ENCODE data around the gene DDX52. TPM values are rescaled to one million over a fixed set of nuclear protein-coding genes. Genes with fewer than 3 reads are reported as not detected.
A peak's percentile ranks its signal among the peaks of the same experiment; 100 is the strongest.

Gene DDX52
- total and polyA plus RNA-seq, 2 experiments from 2014 or later, result 12.4 to 22.4 TPM

DNA sequence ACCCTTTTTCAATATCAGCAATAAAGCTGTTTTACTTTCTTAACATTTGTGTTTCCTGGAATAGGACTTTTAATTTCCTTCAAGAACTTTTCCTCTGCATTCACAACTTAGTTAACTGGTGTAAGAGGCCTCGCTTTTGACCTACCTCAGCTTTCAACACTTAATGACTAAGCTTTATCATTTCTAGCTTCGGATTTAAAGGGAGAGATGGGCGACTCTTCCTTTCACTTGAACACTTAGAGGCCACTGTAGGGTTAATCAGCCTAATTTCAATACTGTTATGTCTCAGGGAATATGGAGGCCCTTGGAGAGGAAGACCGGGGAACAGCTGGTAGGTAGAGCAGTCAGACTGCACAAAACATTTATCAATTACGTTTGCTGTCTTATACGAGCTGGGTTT lies 38.7 kb downstream of the DDX52 start:
- no peak overlapping the region for H3K4me3 ChIP-seq
- no peak overlapping the region for H3K27ac ChIP-seq
- TF ChIP-seq, protein P1, sequence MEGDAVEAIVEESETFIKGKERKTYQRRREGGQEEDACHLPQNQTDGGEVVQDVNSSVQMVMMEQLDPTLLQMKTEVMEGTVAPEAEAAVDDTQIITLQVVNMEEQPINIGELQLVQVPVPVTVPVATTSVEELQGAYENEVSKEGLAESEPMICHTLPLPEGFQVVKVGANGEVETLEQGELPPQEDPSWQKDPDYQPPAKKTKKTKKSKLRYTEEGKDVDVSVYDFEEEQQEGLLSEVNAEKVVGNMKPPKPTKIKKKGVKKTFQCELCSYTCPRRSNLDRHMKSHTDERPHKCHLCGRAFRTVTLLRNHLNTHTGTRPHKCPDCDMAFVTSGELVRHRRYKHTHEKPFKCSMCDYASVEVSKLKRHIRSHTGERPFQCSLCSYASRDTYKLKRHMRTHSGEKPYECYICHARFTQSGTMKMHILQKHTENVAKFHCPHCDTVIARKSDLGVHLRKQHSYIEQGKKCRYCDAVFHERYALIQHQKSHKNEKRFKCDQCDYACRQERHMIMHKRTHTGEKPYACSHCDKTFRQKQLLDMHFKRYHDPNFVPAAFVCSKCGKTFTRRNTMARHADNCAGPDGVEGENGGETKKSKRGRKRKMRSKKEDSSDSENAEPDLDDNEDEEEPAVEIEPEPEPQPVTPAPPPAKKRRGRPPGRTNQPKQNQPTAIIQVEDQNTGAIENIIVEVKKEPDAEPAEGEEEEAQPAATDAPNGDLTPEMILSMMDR (IDR thresholded peaks at IDR 0.05; ENCODE audit: low read depth, low read length), result no peak
- no peak for DNase-seq (ENCODE audit: low read depth in 1 of 2, low spot score in 1 of 2)
- no peaks in the 10 kb centered on the region for H3K27me3 ChIP-seq
- peaks cover 3% of the 10 kb centered on the region for H3K36me3 ChIP-seq
- H3K9me3 ChIP-seq (ENCODE audit: low read depth), result no peaks in the 10 kb centered on the region
- peaks cover 9% of the 10 kb centered on the region for H3K4me1 ChIP-seq (ENCODE audit: low read depth)

DNA sequence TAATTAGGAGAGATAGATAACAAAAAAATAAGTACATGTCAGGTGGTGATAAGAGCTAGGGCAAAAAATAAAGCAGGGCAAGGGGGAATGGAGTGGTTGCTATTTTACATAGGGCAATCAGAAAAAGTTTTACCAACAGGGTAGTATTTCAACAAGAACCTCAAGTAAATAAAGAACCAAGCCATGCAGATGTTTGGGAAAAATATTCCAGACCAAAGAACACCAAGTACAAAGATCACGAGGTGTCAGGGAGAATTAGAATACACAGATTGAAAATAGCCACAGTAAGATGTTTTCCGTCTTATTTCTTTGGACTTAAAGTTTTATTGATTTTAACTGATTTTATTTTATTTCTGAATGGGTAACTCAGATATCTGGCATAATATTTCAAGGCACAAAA lies 45.1 kb downstream of the DDX52 start:
- TF ChIP-seq, protein P1 (IDR thresholded peaks at IDR 0.05; ENCODE audit: low read depth, low read length), result no peak
- Histone ChIP-seq H3K9me3 (ENCODE audit: low read depth) (no peaks in the 10 kb centered on the region), H3K4me3 (no peak overlapping the region), H3K27ac (peak overlapping the region; percentile 76), H3K36me3 (peaks cover 23% of the 10 kb centered on the region), H3K27me3 (no peaks in the 10 kb centered on the region), H3K4me1 (ENCODE audit: low read depth) (peaks cover 8% of the 10 kb centered on the region)
- DNase-seq (ENCODE audit: low read depth in 1 of 2, low spot score in 1 of 2), result no peak

DNA sequence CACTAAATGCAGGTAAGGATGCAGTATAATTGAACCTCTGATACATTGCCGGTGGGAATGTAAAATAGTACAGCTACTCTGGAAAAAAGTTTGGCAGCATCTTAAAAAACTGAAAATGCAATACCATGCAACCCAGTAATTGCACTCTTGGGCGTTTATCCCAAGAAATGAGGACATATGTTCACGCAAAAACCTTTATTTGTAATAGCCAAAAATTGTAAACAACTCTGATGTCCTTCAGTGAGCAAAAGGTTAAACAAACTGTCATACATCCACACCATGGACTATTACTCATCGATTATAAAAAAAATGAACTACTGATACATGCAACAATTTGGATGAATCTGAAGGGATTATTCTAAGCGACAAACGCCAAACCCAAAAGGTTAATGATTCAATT lies 51.0 kb downstream of the DDX52 start:
- TF ChIP-seq, protein P1 (IDR thresholded peaks at IDR 0.05; ENCODE audit: low read depth, low read length), result no peak
- H3K36me3 ChIP-seq, result peaks cover 28% of the 10 kb centered on the region
- no peaks in the 10 kb centered on the region for H3K27me3 ChIP-seq
- no peak overlapping the region for H3K4me3 ChIP-seq
- H3K4me1 ChIP-seq (ENCODE audit: low read depth), result no peaks in the 10 kb centered on the region
- DNase-seq (ENCODE audit: low read depth in 1 of 2, low spot score in 1 of 2), result no peak
- H3K9me3 ChIP-seq (ENCODE audit: low read depth), result no peaks in the 10 kb centered on the region
- H3K27ac ChIP-seq, result no peak overlapping the region

DNA sequence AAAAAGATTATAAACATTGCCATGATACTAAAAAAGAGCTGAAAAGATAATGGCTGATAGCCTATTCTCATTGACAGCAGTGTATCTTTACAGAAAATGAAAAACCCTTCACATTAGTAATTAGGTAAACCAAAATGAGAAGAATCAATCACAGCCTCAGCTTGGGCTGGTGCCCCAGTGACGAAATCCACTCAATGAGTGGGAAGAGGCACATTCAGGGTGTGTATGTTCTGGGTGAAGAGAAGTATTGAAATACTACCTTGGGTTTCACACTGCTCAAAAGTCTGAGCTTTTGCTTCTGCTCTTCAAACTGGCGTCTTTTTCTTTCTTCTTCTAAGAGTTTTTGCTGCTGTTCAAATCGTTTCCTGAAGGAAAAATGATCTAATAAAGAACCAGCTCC lies 58.2 kb downstream of the DDX52 start:
- Histone ChIP-seq H3K9me3 (ENCODE audit: low read depth) (no peaks in the 10 kb centered on the region), H3K36me3 (peaks cover 49% of the 10 kb centered on the region), H3K27ac (no peak overlapping the region), H3K4me1 (ENCODE audit: low read depth) (no peaks in the 10 kb centered on the region), H3K27me3 (no peaks in the 10 kb centered on the region), H3K4me3 (no peak overlapping the region)
- no peak for DNase-seq (ENCODE audit: low read depth in 1 of 2, low spot score in 1 of 2)
- TF ChIP-seq, protein P1 (IDR thresholded peaks at IDR 0.05; ENCODE audit: low read depth, low read length), result no peak

DNA sequence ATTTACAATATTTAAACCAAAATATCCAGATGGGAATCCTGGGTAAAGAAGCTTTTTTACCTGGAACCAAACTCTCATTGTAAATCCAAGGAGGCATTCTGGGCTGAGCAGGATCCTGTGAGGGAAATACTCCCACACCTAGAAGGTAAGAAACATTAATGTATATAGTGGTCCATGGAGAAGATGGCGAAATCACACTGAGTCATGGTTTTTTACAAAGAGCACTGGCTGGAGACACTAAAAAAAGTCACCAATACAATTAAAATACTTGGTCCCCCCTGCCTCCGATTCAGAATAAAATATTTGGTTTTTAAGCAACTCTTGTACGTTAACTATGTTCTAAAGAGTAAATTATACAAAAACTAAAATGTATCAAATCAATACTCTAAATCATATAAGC lies 67.0 kb downstream of the DDX52 start:
- Histone ChIP-seq H3K27me3 (no peaks in the 10 kb centered on the region), H3K9me3 (ENCODE audit: low read depth) (no peaks in the 10 kb centered on the region), H3K4me3 (no peak overlapping the region), H3K4me1 (ENCODE audit: low read depth) (no peaks in the 10 kb centered on the region), H3K27ac (no peak overlapping the region), H3K36me3 (peaks cover 35% of the 10 kb centered on the region)
- peak in 1 of 2 donors; percentile 18 for DNase-seq (ENCODE audit: low read depth in 1 of 2, low spot score in 1 of 2)
- TF ChIP-seq, protein P1 (IDR thresholded peaks at IDR 0.05; ENCODE audit: low read depth, low read length), result no peak

DNA sequence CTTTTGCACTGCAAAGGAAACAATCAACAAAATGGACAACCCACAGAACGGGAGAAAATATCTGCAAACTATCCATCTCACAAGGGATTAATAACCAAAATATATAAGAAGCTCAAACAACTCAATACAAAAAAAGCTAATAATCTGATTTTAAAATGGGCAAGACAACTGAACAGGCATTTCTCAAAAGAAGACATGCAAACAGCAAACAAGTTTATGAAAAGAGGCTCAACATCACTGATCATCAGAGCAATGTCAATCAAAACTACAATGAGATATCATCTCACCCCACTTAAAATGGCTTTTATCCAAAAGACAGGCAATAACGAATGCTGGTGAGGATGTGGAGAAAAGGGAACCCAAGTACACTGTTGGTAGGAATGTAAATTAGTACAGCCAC lies 68.8 kb downstream of the DDX52 start:
- no peak for DNase-seq (ENCODE audit: low read depth in 1 of 2, low spot score in 1 of 2)
- no peak overlapping the region for H3K27ac ChIP-seq
- H3K9me3 ChIP-seq (ENCODE audit: low read depth), result no peaks in the 10 kb centered on the region
- H3K4me3 ChIP-seq, result no peak overlapping the region
- H3K4me1 ChIP-seq (ENCODE audit: low read depth), result no peaks in the 10 kb centered on the region
- TF ChIP-seq, protein P1 (IDR thresholded peaks at IDR 0.05; ENCODE audit: low read depth, low read length), result no peak
- H3K27me3 ChIP-seq, result no peaks in the 10 kb centered on the region
- peaks cover 40% of the 10 kb centered on the region for H3K36me3 ChIP-seq
